BJ (cell line): Measurements from ENCODE around the gene AP1S2. TPM values are rescaled to one million over a fixed set of nuclear protein-coding genes. Genes with fewer than 3 reads are reported as not detected.
A peak's percentile ranks its signal among the peaks of the same experiment; 100 is the strongest.

Experiments
- CTCF ChIA-PET: fragments of 350-600 bp; formaldehyde crosslinking; extraction: SDS; loops from one replicate; lab custom pipeline; 2021; ENCODE audit warnings: antibody characterized with exemption, inconsistent platforms; lab: Yijun Ruan, JAX
- POLR2A ChIA-PET: fragments of 300-600 bp; sonication (Branson Sonifier 250); formaldehyde crosslinking; extraction: SDS; loops from one replicate; lab custom pipeline; 2021; ENCODE audit warnings: antibody characterized with exemption; lab: Charles Lee
- DNase-seq: peaks from one replicate; pipeline ENCODE4 v3.0.0-alpha.2; 2011; ENCODE audit warnings: low read depth
- H3K27me3 ChIP-seq: 2 replicates; pipeline ENCODE4 v1.6.0; 2011; ENCODE audit warnings: low read length; ENCODE audit not compliant: control insufficient read depth, insufficient read depth
- H3K36me3 ChIP-seq: 2 replicates; pipeline ENCODE4 v1.5.1; 2011; ENCODE audit warnings: low read length; ENCODE audit not compliant: control insufficient read depth, insufficient read depth
- H3K4me3 ChIP-seq: 2 replicates; pipeline ENCODE4 v1.5.1; 2011; ENCODE audit warnings: low read depth, mild to moderate bottlenecking, control low read depth, low read length
- polyA plus RNA-seq: library from polyadenylated mRNA; depleted of rRNA; stranded (reverse); fragments of >200 nt; gene quantifications from 2 replicates; pipeline ENCODE4 v1.2.3, GENCODE V29; 2011
- TF ChIP-seq, protein P1 (sequence below): IDR thresholded peaks from 2 replicates; pipeline ENCODE4 v1.5.1; 2011; ENCODE audit warnings: low read depth, mild to moderate bottlenecking, control low read depth, inconsistent platforms, low read length, moderate library complexity; ENCODE audit not compliant: insufficient read depth

Gene AP1S2
- polyA plus RNA-seq, 1 experiment = 14.8 TPM

DNA sequence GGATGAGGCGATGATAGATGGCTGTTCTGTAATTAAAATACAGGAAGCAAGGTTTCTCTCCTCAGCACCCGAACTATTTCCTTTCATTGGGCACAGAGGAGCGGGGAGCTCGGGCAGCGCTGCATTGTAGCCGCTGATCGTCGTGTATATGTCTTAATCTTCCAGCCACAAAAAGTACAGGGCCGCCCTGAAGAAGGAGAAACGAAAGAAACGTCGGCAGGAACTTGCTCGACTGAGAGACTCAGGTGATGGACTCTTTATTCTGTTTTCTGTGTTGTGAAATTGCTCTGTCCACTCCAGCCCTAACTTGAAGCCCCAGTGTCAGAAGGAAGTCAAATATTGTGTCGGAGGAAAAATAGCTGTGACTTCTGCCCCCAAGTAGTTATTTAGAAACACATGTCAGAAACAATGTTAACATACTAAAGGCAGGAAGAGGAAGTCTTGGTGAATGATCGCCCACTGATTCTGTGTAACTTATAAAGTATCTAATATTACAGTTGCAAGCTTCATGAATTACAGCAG, 63.8 kb downstream of the AP1S2 start:
- POLR2A ChIA-PET = no interaction called here
- TF ChIP-seq, protein P1, sequence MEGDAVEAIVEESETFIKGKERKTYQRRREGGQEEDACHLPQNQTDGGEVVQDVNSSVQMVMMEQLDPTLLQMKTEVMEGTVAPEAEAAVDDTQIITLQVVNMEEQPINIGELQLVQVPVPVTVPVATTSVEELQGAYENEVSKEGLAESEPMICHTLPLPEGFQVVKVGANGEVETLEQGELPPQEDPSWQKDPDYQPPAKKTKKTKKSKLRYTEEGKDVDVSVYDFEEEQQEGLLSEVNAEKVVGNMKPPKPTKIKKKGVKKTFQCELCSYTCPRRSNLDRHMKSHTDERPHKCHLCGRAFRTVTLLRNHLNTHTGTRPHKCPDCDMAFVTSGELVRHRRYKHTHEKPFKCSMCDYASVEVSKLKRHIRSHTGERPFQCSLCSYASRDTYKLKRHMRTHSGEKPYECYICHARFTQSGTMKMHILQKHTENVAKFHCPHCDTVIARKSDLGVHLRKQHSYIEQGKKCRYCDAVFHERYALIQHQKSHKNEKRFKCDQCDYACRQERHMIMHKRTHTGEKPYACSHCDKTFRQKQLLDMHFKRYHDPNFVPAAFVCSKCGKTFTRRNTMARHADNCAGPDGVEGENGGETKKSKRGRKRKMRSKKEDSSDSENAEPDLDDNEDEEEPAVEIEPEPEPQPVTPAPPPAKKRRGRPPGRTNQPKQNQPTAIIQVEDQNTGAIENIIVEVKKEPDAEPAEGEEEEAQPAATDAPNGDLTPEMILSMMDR = no peak
- Histone ChIP-seq H3K27me3 (no peaks in the 10 kb centered on the region), H3K4me3 (peak overlapping the region; percentile 79), H3K36me3 (no peaks in the 10 kb centered on the region)
- no peak for DNase-seq
- CTCF ChIA-PET = interaction anchor here (0.9 kb wide), 1 partner anchor 53 kb away, joined by 3 read pairs; the partner anchor contains the start of gene CA5B

DNA sequence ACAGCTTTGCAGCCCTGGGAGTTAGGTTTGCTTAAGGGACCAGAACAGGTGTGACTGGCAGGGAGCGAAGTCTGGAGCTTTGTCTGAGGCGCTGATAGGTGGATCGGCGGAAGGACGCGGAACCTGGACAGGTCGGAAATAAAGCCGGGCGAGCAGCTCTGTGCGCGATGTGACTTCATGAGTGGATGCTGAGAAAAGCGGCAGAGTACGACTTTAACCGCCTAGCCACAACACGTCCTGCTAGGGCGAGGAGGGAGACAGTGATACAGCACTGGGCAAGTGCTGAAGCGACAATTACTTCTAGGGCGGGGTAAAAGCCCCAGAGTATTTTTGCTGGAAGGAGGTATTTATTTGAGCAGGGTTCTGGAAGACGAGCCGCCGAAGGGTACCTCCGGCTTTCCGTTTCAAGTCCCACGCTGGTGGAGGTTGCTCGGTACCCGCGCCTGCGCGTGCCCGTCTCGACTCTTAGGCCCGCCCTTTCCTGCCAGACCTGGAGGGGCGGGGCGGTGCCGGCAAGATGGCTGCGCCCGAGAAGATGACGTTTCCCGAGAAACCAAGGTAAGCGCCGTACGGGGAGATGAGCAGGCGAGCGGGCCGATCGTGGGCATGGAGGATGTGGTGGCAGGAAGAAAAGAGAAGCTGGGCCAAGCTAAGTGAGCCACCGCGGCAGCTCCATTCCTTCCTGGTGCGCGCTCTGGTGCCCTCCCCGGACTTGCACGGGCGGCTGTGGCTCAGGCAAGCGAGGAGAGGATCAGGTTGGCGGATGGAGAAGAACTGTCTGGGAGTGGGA, 64.4 kb downstream of the AP1S2 start, which contains the start of gene ZRSR2:
TSS of gene ZRSR2 (plus strand) at position 506 of the 790 bp plus-strand sequence. CDS start at position 518, 12 bp downstream.
- POLR2A ChIA-PET = no interaction called here
- peak; percentile 19 for DNase-seq

DNA sequence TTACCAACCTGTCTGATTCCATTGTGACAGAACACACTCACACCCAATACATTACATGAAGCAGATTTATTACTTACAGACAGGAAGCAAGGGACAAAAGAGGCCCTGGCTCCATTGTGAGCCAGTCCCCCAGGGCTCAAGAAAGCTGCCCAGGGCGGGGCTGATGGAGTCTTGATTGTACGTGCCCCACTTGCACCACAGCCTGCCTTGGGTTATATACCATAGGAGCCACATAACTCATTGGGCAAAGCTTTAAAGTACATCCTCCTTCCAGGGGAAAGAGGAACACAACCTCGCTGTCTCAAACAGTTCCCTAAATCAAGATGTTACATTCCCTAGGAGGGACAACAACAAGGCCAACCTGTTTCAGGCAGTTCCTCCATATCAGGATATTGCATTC, 67.7 kb downstream of the AP1S2 start:
- DNase-seq = no peak
- TF ChIP-seq, protein P1 = no peak
- Histone ChIP-seq H3K27me3 (no peaks in the 10 kb centered on the region), H3K4me3 (no peak overlapping the region), H3K36me3 (no peaks in the 10 kb centered on the region)
- CTCF ChIA-PET = no interaction called here
- POLR2A ChIA-PET = no interaction called here

More for the DNA sequence above, 64.4 kb downstream of the AP1S2 start, which contains the start of gene ZRSR2:
- CTCF ChIA-PET = interaction anchor here (0.9 kb wide), 2 partner anchors 52 to 646 kb away, joined by 3 read pairs; partner anchors contain the start of gene CA5B
- Histone ChIP-seq H3K4me3 (peak within 1 kb of the TSS; percentile 79), H3K36me3 (no peaks in the 10 kb centered on the region), H3K27me3 (no peaks in the 10 kb centered on the region)
- TF ChIP-seq, protein P1 = no peak

DNA sequence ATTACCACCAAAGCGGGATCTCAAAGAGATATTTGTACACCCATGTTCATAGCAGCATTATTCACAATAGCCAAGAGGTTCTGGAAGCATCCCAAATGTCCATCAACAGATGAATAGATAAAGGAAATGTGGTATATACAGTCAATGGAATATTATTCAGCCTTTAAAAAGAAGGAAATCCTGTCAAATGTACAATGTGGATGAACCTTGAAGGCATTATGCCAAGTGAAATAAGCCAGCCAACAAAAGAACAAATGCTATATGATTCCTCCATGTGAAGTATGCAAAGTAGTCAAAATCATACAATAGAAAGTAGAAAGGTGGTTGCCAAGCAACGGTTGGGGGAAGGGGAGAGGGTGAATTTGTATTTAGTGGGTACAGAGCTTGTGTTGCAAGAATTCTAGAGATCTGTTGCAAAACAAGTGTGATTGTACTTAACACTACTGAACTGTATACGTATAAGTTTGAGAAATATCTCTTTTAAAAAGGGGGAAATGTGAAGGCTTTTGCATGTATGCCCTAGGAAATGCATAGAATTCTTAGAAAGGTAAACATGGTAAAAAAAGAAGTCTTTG, 69.3 kb downstream of the AP1S2 start:
- TF ChIP-seq, protein P1 = no peak
- no peaks in the 10 kb centered on the region; the same call in 1 of the 2 replicates for H3K36me3 ChIP-seq
- no peak for DNase-seq
- H3K4me3 ChIP-seq = no peak overlapping the region
- CTCF ChIA-PET = no interaction called here
- POLR2A ChIA-PET = no interaction called here
- no peaks in the 10 kb centered on the region for H3K27me3 ChIP-seq
